NCI-H446 treated with DMSO at 0.1 percent for 48 hours (cell line): Measurements from ENCODE around the gene BOLA2B.
"Not testable (repeated sequence)": the region's sequence is repeated elsewhere in the genome, so short reads cannot be mapped to it uniquely, and the experiment has no call there.

Source experiments
- DNase-seq: peaks from one replicate; lab custom pipeline; 2025; lab: John Stamatoyannopoulos, UW

Gene BOLA2B

DNA sequence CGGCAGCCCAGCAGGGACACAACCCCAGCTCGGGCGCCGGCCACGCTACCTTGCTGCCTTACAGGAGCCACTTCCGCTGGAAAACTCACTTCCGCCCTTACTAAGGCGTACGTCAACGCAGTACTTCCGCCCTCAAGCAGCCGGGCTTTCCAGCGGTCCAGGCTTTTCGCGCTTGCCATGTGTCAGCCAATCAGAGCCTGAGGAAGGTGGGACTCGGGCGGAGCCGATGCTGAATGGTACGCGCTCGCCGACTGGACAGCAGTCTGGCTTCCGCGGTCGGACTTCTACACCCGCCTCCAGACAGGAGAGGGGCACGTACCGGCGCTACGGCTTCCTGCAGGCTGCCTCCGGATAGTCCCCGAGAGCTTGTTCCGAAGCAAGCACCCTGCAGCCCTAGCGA, at the start of gene BOLA2B, which contains the start of gene SLX1A:
Gene BOLA2B, minus strand, starts transcription at position 52 of the 400 bp plus-strand sequence. CDS start 71 bp downstream, outside the sequence.
Gene SLX1A, plus strand, starts transcription at position 261 of the 400 bp plus-strand sequence. CDS start 210 bp downstream, outside the sequence.
- DNase-seq, result not testable (repeated sequence)

DNA sequence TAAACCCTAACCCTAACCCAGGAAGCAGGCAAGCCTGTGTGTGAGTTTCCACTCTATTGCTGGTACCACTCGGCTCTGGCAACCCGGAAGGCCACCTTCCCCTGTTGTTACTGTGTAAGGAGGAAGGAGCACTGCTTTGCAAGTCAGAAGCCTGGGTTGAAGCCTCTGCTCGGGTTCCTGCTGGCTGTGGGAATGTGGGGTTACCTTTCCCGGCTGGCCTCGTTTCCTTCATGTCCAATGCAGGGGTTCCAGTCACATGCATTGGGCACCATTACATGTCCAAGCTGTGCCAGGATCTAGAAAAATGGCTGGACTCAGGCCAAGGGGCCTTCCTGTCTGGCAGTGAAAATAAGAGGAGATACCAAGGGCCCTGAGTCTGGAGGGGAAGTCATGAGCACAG, 23.6 kb upstream of the BOLA2B start:
- not testable (repeated sequence) for DNase-seq

DNA sequence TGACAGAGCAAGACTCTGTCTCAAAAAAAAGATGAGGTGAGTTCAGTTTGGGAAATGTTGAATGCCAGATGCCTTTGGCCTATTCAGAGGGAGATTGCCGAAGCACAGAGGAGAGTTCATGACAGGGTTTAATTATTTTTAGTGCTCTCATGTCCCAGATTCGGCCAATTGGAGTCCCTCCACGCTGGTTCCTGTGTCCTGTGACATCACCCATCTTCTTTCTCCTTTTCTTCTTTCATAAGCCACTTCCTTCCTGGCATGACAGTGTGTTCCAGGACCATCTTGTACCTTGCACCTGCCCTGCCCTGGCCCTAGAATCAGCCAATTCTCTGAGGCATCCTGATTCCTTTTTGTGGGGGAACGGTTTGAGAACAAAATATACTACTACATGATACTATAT, 17.9 kb upstream of the BOLA2B start:
- DNase-seq, result not testable (repeated sequence)

DNA sequence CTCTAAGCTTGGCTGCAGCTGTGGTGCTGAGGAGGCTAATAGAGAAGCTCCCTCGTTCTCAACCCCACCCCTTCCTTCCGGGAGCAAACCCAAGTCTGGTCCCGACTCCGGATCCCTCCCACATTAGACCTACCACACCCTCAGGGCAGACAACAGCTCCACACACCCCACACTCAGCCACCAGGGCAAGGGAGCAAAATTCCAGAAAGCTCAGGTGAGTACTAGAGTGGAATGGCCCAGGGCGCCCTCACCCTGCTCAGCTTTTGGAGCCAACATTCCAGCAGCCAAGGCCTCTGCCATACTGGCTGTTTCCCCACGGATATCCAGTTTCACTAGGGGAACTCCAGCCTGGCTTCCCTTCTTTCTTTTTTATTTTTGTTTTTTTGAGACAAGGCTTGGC, 15.6 kb upstream of the BOLA2B start:
- DNase-seq, result not testable (repeated sequence)

GRCh38 chr16:30207063-30207704, 13.7 kb upstream of the BOLA2B start:
- DNase-seq, result not testable (repeated sequence)

GRCh38 chr16:30206252-30206651, 12.8 kb upstream of the BOLA2B start:
- DNase-seq, result not testable (repeated sequence)

DNA sequence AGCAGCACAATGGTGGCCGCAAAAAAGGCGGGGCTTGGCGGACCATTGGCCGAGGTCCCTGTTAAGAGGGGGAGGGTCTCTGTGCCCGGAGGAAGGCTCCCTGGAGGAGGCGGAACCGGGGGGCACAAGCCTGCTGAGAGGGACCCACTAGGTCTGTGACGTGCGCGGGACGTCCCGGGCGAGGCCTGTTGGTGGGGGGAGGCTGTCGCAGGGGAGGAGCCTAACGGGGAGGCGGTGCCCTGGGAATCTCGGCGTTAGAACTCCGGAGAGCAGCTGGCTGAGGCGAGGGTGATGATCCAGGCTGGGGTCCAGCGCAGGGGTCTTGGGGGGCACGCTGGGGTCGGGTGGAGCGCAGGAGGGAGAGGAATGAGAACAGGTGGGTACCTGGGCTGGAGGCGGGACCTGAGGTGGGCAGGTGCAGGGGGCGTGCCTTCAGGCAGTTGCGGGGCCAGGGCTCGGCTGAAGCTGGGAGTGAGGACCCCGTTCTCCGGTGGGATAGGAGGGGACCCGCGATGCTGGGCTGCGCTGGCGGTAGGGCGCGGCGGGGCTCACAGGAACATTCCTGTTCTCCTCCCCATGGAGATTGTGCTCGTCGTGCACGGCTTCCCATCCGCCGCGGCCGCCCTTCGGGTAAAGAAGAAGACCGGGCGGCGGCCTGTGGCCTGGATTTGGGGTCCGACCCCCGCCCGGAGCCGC, 12.2 kb upstream of the BOLA2B start:
- DNase-seq, result not testable (repeated sequence)

- DNase-seq, result not testable (repeated sequence)
These were observed 6.3 kb upstream of the BOLA2B start for GRCh38 chr16:30199608-30200343.

DNA sequence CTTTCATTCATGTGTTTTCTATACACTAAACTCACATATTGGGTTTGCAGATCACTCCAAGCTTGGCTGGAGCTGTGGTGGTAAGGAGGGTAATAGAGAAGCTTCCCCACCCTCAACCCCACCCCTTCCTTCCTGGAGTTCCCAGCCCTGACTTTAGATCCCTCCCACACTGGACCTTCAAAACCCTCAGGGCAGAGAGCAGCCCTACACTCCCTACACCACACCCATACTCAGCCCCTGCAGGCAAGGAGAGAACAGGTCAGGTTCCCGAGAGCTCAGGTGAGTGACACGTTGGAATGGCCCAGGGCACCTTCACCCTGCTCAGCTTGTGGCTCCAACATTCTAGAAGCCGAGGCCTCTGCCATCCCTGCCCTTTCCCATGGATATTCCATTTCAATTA, 5.6 kb upstream of the BOLA2B start, which contains the start of gene SULT1A3:
Gene SULT1A3, plus strand, starts transcription at position 207 of the 400 bp plus-strand sequence. CDS start 1,474 bp downstream, outside the sequence.
- not testable (repeated sequence) for DNase-seq

DNA sequence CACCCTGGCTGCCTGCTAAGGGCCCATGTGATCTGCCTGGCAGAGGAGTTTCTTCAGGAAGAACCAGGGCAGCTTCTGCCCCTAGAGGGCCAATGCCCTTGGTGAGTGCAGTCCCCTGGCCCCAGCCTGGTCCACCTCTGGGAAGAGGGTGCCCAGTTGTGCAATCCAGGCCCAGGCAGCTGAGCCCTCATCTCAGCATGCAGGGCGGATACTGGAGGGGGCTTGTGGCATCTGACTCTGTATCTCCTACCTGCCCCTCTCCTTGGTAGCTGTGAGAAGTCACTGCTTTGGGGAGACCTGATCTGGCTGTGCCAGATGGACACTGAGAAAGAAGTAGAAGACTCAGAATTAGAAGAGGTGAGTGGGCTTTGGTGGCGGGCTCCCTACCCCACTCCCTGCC, 3.5 kb upstream of the BOLA2B start:
- DNase-seq, result not testable (repeated sequence)

DNA sequence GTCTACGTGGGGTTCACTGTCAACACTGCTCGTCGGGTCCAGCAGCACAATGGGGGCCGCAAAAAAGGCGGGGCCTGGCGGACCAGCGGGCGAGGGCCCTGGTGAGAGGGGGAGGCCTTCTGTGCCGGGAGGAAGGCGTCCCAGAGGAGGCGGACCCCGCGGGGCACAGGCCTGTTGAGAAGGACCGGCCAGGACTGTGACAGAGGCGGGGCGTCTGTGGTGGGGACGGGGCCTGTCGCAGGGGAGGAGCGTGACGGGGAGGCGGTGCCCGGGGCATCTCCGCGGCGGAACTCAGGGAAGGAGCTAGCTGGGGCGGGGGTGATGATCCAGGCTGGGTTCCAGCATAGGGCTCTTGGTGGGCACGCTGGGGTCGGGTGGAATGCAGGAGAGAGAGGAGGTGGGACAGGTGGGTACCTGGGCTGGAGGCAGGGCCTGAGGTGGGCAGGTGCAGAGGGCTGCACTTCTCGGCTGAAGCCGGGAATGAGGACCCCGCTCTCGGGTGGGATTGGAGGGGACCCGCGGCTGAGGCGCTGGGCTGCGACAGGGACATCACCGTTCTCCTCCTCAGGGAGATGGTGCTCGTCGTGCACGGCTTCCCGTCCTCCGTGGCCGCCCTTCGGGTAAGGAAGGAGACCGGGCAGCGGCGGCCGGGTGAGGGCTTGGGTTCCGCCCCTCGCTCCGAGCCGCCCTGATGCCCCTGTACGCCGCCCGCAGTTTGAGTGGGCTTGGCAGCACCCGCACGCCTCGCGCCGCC, 883 bp upstream of the BOLA2B start:
- DNase-seq, result not testable (repeated sequence)

DNA sequence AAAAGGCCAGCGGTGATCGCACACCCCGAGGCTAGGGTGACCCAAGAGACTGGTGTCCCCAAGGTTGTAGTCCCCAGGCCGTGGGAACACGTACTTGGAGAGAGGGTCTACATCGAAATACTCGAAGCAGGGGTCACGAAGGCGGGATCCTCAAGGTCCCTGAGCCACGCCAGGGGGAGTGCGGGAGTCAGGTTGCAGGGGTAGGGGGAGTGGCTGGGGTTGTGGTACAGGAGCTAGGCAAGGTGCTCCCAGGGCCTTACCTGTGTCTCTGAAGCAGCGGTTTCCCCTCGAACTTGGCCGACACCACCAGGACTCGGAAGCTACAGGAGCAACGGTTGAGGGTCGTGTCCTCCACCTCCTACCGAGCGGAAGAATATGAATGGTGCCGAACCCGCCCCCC, 368 bp downstream of the BOLA2B start:
- DNase-seq, result not testable (repeated sequence)

GRCh38 chr16:30191158-30191557, 2.3 kb downstream of the BOLA2B start:
- DNase-seq, result not testable (repeated sequence)

DNA sequence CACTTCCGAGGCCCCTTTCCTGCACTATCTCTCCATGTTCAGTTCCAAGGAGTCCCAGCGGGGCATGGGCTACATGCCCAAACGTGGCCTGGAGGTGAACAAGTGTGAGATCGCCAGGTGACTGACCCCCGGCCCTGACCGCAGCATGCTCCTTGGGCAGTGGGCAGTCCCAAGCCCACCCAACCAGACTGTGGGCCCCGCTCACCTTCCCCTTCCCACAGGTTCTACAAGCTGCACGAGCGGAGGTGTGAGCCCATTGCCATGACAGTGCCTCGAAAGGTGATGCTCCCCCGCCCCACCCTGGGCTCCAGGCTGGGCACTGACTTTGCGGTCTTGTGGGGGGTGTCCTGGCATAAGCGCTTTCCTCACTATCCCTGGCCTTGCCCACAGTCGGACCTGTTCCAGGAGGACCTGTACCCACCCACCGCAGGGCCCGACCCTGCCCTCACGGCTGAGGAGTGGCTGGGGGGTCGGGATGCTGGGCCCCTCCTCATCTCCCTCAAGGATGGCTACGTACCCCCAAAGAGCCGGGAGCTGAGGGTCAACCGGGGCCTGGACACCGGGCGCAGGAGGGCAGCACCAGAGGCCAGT, 5.4 kb downstream of the BOLA2B start:
- no peak for DNase-seq

DNA sequence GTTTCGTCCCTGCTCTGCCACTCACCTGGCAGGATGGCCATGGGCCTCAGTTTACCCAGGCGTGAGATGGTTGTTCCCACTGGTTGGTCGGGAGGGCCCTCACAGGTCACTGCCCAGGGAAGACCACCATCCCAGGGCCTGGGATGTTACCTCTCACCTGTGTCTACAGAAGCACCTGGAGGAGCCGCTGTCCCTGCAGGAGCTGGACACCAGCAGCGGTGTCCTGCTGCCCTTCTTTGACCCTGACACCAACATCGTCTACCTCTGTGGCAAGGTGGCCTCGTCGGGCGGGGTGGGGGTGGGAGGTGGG, 6.0 kb downstream of the BOLA2B start:
- DNase-seq, result no peak

GRCh38 chr16:30186782-30187555, 6.5 kb downstream of the BOLA2B start:
- no peak for DNase-seq

DNA sequence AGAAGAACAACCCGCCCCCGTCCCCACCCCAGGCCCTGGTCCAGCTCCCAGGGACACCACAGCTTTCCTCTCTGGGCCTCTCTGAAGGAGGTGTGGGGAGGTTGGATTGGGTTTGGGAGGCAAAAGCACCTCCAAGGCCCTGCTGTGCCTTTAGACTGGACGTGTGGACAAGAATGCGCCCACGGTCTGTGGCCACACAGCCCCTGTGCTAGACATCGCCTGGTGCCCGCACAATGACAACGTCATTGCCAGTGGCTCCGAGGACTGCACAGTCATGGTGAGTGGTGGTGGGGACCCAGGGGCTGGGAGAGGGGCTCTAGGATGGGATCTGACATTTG, 7.1 kb downstream of the BOLA2B start:
- DNase-seq, result no peak

- DNase-seq, result no peak
These were observed 7.6 kb downstream of the BOLA2B start for GRCh38 chr16:30185683-30186421.

- DNase-seq, result no peak
These were observed 8.4 kb downstream of the BOLA2B start for GRCh38 chr16:30184891-30185682.
